SIG-M5 treated with dmso at 0.1 percent for 504 hours (cell line): ENCODE measurements around the gene KRTAP5-1.

Source experiments
- DNase-seq: peaks from one replicate; lab custom pipeline; 2025; ENCODE audit not compliant: unreplicated experiment; lab: John Stamatoyannopoulos, UW

The KRTAP5-1 gene

DNA sequence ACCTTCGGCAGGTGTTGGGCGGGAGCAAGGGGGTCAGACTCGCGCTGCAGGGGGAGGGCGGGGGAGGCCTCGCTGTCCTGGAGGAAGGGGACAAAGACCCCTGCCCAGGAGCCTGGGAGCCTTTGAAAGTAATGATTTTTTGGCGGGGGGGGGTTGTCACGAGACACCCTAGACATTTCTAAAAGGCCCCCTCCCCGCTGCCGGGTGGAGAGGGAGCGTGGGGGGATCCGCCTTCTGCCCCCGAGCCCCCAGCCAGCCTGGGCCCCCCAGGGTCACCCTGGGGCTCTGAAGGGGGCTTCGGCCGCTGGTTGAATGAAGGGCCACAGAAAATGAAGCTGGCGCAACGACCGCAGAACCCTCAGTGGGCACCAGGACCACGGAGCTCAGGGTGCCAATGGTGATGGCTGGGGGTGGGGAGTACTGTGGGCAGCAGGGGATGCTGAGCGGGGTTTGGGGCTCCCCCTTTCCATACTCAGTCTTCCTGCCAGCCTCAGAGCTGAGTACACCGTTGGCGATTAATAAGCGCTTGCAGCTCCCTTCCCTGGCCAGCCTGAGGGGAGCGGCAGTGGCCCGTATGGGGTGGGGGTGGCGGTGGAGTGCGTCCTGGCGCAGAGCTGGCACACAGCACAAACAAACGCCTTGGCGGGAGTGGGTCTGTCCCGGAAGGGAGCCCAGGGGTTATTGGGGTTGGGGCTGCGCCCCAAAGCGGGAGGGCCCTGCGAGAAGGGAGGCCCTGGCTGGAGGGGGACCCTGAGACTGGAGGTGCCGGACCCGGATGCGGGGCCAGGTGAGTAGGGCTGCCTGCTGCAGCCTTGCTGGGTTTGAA is 11.8 kb downstream of the KRTAP5-1 start:
- DNase-seq, result no peak

DNA sequence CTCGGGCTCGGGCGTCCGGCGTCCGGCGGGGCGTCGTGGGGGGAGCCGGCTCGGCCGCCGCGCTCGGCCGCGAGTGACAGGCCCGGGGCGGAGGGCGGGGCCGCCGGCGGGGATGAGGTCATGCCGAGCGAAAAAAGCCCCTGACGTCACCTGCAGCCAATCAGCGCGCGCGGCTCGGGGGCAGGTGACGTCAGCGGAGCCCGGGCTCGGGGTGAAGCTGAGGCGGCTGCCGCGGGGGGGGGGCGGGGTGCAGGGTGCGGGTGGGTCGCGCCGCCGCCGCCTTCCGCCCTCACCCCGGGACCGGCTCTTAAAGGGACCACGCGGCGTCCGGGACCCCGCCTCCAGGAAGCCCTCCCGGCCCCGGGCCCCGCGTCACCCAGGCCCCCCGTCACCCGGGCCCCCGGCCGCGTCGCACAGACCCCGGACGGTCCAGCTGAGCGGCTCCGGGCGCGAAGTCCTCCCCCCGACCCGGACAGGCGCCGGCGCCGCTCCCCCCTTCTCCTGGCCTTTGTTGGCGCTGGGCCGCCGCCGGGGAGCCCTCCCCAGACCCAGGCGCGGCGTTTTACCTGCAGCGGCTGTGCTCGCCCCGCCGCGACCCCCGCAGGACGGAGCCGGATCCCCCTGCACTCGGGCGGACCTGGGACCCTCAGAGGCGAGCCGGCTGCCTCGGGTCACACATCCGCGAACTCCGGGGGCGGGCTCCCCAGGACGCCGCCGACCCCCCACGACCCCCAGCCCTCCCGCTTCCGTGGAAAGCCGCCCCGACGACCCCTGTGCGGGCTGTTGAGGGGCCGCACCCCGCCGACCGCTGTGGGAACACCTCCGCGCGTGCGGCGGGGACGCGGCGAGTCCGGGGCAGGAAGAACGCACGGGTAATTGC is 12.6 kb downstream of the KRTAP5-1 start, which contains the start of gene DUSP8:
Gene DUSP8, minus strand, starts transcription at position 75 of the 880 bp plus-strand sequence. CDS start 6,445 bp downstream, outside the sequence.
- DNase-seq, result peak; percentile 55

DNA sequence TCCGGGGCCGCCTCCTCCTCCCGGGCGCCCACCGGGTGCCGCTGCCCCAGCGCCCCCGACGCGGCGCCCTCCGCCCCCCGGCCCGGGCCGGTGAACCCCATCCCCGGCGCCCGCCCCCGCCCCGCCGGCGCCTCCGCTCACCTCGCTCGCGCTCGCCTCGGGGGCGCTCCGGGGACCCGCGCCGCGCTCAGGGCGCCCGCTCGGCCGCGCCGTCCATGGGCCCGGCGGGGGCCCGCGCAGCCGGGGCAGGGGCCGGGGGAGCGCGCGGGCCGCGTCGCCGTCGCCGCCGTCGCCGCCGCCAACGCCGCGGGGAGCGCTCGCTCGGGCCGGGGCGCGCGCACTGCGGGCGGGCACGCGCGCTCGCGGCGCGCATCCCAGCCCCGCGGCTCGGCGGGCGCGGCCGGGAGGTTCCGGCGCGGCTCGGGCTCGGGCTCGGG is 13.3 kb downstream of the KRTAP5-1 start:
- no peak for DNase-seq

DNA sequence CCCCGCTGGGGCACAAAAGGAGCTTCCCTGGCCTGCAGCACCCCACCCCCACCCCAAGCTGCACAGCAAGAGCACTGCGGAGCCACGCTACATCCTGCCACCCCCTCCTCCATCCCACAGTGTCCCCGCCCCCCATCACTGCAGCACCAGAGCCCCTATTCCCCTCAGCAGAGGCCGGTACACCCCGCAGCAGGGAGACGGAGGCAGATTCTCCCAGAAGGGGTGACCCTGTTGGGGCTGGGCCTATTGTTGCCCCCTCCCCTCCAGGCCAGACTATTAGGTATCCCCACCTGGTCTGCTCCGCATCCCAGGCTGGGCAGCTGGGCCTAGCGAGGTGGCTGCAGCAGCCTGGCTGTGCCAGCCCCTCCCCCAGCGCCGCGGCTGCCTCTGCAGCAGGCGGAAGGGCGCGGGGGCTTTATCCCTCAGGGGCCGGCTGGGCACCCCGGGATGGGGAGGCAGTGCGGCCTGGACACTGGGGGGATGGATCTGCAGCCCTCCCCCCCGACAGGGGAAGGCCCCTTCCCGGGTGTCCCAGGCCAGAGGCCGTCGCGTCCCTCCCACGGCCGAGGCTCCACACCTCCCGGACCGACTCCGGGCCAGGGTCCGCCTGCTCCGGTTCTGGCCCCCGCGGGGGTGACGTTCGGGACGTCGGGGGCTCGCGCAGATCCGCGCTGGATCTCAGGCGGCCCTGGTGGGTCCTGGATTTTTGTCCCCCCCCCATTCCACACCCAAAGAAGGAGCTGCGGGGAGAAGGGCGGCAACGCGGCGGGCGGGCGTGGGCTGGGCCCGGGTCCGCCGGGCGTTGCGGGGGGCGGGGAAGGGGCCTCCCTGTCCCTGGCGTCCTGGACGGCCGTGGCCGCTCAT is 14.0 kb downstream of the KRTAP5-1 start:
- no peak for DNase-seq

GRCh38 chr11:1570531-1570895 is 14.6 kb downstream of the KRTAP5-1 start:
- DNase-seq, result no peak

GRCh38 chr11:1570001-1570453 is 15.1 kb downstream of the KRTAP5-1 start:
- no peak for DNase-seq

GRCh38 chr11:1569251-1569780 is 15.8 kb downstream of the KRTAP5-1 start:
- no peak for DNase-seq

GRCh38 chr11:1568441-1568911 is 16.6 kb downstream of the KRTAP5-1 start:
- DNase-seq, result no peak

GRCh38 chr11:1567721-1568100 is 17.4 kb downstream of the KRTAP5-1 start:
- no peak for DNase-seq

GRCh38 chr11:1567052-1567720 is 17.9 kb downstream of the KRTAP5-1 start:
- DNase-seq, result no peak

- DNase-seq, result no peak
These were observed 18.6 kb downstream of the KRTAP5-1 start for GRCh38 chr11:1566381-1567051.

DNA sequence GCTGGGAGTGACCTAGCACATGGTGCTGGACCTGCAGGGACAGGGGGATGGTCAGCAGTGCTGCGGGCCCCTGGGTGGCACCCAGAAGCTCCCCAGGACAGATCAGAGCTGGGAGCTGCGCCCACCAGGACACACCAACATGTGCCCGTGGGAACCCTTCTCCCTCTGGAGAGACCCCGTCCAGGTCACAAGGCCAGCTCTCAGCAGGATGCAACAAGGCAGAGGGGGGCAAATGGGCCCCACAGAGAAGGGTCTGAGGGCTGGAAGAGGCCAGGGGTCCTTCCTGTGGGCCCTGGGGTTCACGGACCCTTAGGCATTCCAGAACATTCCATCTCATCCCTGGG is 19.2 kb downstream of the KRTAP5-1 start:
- no peak for DNase-seq

DNA sequence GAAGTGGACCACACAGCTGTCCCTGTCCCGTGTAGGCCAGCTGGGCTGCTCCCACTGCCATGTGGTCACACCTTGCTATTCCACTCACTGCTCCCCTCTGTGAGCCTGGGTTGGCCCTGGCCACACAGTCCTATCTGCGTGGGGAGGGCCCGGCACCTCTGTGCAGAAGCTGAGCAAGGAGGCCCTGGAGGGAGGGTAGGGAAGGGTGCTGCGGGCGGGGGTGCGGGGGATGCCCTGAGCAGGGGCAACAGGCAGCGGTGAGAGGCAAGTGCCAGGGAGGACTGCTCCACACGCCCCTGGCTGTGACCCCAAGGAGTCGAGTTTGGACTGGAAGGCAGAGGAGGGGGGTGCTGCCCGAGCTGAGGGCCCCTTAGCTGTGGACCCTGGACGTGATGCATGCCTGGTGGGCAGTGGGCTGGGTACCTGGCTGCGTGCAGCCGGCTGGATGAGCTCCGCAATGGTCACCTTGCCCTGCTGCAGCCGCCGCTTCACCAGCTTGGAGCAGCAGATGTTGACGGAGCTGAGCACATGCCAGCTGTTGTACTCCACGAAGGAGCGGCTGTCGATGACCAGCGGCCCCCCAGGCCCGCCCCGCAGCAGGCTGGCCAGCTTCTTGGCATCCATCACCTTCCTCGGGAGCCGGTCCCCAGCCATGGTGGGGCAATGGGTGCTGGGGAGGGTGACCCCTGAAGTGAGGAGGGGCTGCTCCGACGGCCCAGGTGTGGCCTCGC is 19.7 kb downstream of the KRTAP5-1 start:
- DNase-seq, result no peak

GRCh38 chr11:1564535-1565172 is 20.4 kb downstream of the KRTAP5-1 start:
- DNase-seq, result no peak

GRCh38 chr11:1563697-1564534 is 21.2 kb downstream of the KRTAP5-1 start:
- no peak for DNase-seq

GRCh38 chr11:1563149-1563638 is 21.9 kb downstream of the KRTAP5-1 start:
- DNase-seq, result no peak

GRCh38 chr11:1562469-1563148 is 22.5 kb downstream of the KRTAP5-1 start:
- DNase-seq, result no peak
